HG02588 (cell line): Measurements from ENCODE around the gene ITPR1.
"Not testable (repeated sequence)": the region's sequence is repeated elsewhere in the genome, so short reads cannot be mapped to it uniquely, and the experiment has no call there.

Experiments used
- ATAC-seq: cut with Tn5 transposase; IDR thresholded peaks from one replicate; pipeline ENCODE4 v1.9.1; 2021; ENCODE audit warnings: mild to moderate bottlenecking, moderate library complexity; ENCODE audit not compliant: unreplicated experiment

The ITPR1 gene

DNA sequence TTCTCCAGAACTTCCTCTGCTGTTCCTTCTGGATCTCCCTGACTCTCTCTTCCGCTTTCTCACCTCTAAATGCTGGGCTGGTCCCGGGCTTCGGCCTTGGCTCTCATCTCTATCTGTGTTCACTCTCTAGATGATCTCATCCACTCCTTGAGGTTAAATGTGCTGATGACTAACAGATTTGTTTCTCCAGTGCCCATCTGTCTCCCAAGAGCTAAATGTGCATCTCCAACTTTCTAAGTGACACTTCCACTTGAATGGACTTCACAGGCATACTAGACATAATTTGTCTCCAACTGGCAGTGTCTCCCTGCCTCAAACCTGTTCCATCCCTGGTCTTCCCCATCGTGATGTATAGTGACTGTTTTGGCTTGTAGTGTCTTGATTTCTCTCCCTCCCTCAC, 95.3 kb downstream of the ITPR1 start:
- ATAC-seq, result no peak

DNA sequence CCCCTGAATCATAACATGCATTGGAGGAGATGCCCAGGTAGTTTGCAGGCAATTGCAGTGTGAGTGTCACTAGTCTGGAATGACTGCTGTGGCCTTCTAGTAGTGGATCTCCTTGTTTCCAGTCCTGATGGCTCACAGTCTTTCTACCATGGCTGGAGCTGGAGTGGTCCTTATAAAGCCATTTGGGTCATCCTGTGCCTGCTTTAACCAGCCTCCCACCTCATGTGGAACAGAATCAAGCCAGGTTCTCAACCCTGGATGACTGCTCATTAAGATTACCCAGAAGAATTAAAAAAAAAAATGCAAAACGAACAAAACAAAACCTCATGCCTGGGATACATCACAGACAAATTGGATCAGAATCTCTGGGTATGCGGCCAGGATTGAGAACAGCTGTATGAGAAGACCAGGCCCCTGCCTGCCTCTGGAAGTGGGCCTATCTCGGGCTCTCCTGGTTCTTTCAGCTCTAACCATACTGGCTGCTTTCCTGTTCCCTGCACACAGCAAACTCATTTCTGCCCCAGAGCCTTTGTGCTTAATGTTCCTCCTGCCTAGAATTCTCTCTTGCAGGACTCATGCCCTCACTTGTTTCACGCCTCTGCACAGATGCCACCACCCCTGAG, 96.4 kb downstream of the ITPR1 start:
- no peak for ATAC-seq

DNA sequence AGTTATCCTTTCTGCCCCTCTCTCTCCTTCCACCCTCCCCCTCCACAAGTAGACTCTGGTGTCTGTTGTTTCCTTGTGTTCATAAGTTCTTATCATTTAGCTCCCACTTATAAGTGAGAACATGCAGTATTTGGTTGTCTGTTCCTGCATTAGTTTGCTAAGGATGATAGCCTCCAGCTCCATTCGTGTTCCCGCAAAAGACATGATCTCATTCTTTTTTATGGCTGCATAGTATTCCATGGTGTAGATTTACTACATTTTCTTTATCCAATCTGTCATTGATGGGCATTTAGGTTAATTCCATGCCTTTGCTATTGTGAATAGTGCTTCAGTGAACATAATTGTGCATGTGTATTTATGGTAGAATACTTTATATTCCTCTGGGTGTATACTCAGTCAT, 97.7 kb downstream of the ITPR1 start:
- ATAC-seq, result not testable (repeated sequence)

DNA sequence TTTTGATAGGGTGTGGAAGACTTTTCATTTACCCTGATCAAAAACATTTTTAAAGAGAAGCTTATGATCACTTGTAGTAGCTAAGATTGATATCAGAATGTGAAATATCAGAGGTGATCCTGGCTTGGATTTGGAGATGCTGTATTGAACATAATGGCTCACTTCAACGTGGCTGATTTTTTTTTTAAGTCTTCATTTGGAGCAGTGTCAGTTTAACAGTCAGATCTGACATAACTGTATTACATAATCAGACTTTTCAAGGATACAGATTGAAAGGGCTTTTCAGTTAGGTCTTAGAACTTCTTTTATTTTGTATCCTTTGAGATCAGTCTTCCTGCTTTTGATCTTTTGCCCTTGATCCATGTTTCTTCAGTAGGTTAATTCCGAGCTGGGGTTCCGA, 98.5 kb downstream of the ITPR1 start:
- no peak for ATAC-seq

DNA sequence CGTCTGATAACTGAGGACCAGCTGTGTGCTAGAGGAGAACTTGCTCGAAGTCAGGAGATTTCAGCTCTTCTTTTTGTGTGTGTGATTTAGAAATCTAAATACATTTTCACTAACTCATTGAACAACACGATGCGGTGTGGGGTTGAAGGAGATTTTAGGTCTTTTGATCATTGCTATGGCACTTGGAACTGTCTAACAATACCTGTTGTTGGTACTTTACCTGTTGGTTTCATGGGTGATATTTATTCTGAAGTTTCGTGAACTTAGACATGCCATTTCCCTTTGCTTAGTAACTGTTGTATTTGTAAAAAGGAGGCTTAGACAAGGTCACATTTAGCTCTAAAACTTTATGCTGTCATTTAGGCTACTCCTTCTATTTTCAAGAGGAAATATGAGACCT, 99.9 kb downstream of the ITPR1 start:
- no peak for ATAC-seq

DNA sequence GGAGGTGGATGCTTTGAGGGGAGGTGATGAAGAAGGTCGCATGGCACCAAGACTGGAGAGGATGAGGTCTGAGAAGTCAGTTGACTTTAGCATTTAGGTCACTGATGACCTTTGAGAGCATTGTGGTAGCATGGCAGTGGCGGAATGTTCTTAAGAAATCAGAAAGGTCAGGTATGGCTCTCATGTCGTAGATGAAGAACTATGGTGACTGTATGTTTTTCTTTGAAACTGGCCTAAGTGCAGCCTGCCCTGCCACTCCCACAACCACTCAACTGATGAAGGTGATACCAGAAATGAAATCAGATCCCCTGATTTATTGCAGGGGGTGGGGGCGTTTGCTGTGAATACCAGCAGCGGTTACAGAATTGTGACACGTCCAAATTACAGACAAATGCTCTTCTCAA, 102.6 kb downstream of the ITPR1 start:
- no peak for ATAC-seq

DNA sequence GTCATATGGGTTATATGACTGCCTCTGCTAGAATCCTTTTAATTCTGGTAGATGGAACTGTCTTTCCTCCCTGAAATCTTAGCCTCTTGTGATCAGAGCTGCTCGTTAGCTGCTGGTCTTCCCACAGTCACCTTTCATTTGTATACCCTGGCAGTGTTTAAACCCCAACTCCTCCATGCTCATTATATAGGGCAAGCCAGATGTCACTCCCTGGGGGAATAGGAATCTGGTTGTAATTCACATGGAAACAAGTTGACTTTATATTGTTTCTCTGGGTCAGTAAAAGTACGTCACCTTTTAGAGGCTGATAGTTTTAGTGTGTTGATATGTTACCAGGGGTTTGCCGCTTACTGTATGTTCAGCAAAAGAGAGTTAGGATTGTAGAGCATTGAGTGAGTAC, 103.5 kb downstream of the ITPR1 start:
- ATAC-seq, result no peak

DNA sequence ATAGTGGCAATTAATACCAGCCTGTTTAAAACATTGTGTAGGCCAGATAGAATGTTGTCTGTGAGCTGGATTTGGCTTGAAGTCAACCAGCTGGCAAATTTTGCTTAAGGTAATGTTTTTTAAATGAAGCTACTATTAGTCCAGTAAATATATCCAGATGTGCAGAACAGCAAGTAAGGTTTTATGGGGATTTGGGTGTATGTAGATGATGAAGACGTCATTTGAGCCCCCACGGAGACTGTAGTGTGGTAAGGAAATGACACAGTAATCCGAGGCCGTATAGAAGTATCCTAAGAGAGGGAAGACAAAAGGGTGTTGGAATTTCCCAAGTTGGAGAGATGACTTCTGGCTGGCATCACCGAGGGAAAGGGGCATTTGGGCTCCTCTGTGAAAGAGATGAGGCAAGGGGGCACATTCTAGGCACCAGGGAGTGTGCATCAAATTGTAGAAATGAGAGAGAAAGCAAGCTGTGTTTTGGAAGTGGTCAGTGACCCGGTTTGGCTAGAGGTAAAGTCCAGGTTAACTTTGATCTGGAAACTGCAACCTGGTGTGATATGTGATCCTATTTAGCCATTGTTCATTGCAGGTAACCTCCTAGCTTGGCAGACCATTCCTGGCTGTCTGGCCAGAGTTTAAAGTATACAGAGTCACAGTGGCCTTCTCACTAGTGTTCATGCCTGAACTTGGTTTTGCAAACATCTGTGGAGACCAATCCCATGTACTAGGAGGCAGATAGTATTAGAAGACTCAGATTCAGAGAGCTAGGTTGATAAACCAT, 104.2 kb downstream of the ITPR1 start:
- no peak for ATAC-seq

DNA sequence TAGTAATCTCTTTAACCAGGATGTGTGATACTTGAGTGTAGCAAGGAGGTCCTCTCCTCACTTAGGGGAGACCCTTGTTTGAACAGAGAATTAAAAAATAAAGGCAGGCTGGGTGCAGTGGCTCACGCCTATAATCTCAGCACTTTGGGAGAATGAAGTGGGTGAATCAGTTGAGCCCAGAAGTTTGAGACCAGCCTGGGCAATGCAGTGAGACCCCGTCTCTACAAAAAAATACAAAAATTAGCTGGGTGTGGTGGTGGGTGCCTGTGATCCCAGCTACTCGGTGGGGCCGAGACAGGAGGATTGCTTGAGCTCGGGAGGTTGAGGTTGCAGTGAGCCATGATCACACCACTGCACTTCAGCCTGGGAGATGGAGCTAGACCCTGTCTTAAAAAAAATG, 105.1 kb downstream of the ITPR1 start:
- ATAC-seq, result not testable (repeated sequence)

DNA sequence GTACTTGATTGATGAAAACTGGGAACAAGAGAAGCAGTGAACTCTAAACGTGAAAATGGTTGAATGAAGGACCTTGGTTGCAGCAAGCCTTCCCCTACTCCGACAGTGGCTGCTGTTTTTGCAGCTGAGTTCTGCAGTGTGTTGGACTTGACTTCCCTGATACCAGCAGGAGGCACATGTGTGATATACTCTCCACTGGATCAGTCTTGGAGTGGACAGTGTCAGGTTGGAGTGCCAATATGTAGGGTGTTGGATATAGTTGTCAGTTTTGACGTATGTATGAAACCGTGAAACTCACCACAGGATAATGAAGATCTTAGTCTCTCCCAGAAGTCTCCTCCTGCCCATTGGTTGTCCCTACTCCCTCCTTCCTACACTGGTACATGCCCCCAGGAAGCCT, 106.5 kb downstream of the ITPR1 start:
- ATAC-seq, result no peak

DNA sequence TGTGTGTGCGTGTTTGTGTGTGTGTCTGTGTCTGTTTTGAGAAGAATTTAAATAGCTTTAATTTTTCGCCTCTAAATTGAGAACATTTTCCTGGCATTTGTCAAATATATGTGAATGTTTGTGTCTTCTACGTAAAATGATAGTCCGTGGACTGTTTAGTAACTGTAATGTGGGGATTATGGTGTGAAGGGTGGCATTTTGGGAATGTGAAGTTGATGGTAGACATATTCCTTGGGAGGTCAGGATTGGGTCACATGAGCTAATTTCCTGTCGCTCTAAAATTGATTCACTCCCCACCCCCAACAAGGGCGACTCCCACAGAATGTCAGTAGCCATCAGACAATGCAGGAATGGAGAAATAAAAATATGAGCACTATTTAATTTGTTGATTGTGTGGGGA, 107.3 kb downstream of the ITPR1 start:
- ATAC-seq, result no peak

DNA sequence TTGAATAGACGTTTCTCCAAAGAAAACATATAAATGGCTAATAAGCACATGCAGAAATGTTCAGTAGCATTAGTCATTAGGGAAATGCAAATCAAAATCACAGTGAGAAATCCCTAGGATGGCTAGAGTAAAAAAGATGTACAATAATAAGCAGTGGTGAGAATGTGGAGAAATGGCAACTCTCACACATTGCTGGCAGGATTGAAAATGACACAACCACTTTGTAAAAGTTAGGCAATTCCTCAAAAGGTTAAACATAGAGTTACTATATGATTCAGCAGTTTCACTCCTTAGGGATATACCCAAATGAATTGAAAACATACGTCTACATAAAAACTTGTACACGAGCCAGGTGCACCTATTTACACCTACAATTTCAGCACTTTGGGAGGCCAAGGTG, 108.7 kb downstream of the ITPR1 start:
- ATAC-seq, result no peak

DNA sequence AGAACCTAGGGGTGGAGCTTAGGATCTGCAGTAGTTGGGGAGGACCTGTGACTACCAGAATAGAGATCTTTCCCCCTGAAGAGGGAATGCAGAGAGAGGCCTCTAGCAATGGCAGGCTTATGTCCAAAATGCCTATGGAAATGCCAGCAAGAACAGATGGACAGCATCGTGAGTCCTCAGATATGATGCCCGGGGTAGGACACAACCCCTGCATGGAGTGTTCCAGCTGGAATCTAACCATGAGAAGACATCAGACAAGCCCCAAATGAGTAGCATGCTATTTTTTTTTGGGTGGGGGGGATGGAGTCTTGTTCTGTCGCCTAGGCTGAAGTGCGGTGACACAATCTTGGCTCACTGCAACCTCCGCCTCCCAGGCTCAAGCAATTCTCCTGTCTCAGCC, 111.5 kb downstream of the ITPR1 start:
- no peak for ATAC-seq

DNA sequence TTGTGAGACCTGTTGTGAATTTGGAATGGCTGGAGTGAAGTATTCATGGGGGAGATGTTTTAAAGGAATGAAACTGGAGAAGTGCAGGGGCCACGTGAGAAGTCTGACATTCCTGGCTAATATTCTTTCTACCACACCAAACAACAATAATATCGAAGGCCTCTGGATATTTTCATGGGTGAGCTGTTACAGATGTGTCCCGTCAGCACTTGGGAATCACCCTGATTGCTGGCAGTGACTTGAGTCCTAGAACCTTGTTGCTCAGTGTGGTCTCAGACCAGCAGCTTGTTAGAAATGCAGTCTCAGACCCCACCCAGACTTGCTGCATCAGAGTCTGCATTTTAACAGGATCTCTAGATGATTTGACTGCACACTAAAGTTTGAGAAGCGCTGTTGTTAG, 113.8 kb downstream of the ITPR1 start:
- ATAC-seq, result no peak

DNA sequence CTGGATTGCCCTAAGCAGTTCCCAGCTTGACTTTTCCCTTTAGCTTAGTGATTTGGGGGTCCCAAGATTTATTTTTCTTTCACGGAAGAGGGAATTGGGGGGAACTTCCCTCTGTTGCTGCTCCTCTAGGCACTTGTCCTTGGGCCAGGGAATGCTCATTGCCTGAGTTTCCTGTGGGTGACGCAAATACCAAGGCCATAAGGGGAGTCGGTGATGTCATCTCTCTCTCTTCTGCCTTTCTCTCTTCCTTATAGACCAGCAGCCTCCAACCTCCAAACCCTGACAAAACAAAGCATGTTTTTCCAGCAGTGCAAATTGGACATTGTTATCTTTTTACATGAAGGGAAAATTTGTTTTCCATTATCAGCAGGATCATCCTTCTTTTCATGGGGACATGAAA, 120.2 kb downstream of the ITPR1 start:
- ATAC-seq, result no peak

DNA sequence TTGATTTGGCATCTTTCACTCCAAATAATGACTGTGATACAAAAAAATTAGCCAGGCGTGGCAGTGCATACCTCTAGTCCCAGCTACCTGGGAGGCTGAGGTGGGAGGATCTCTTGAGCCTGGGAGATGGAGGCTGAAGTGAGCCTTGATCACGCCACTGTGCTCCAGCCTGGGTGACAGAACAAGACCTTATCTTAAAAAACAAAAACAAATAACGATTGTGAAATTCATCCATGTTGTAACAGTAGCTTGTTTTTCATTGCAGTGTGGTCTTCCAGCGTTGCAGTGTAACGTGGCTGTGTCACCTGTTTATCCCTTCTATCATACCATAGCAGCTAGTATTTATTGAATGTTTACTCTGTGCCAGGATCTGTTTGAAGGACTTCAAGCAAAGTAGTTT, 120.9 kb downstream of the ITPR1 start:
- ATAC-seq, result no peak

DNA sequence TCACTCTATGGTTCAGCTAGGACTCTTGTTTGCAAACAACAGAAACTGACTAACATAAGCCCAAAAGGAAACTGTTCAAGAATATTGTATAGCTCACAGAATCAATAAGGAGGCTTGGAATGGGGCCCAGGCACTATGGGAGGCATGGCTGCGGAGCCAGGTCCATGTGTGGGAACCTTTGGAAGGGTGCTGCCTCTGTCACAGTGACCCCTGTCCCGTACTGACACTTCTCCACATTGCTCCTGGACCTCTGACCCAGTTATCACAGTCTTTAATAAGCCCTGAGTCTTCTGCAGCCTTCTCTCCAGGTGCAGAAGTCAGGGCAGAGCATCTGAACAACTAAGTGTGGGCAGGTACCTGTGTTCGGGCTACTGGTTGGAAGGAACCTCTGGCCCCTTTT, 121.8 kb downstream of the ITPR1 start:
- ATAC-seq, result no peak

DNA sequence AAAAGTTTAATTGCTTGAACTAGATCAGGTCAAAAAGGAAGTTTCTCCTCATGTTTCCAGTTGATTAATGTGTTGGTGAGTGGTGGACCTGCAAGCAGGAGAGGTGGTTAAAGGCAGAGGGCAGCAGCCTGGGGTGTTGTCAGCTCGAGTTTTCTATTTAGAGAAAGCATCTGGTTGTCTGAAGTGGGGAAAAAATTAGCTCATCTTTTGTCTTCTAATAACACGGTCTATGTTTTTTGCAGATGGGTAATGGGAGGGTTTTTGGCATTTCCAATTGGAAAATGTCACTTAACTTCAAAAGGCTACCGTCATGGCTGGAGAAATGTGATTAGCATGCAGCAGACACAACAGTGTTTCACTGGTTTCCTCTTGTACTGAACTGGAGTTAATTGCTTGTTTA, 122.6 kb downstream of the ITPR1 start:
- ATAC-seq, result no peak

DNA sequence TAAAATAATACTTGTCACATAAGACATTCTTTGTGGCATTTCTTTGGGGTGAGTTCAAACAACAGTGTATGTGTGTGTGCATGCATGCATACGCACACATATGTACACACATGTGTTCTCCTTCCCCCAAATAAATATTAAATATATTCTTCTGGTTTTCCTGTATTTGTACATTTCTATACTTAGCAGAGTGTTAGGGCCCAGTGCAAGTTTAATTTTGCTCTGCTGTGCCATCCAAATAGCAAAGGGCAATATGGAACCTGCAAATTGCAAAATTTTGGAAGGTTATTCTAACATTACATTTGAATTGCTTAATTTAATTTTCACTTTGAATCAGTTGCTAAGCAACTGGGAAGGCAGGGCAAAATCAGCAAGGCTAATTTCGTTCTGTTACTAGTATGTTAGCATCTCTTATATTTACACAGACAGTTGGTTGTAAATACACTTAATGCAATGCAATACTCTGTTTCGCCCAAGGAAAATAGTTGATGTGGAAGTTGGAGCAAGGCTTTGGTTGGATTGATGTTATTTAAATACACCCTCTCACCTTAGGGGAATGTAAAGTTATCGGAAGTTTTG, 130.4 kb downstream of the ITPR1 start:
- ATAC-seq, result no peak

DNA sequence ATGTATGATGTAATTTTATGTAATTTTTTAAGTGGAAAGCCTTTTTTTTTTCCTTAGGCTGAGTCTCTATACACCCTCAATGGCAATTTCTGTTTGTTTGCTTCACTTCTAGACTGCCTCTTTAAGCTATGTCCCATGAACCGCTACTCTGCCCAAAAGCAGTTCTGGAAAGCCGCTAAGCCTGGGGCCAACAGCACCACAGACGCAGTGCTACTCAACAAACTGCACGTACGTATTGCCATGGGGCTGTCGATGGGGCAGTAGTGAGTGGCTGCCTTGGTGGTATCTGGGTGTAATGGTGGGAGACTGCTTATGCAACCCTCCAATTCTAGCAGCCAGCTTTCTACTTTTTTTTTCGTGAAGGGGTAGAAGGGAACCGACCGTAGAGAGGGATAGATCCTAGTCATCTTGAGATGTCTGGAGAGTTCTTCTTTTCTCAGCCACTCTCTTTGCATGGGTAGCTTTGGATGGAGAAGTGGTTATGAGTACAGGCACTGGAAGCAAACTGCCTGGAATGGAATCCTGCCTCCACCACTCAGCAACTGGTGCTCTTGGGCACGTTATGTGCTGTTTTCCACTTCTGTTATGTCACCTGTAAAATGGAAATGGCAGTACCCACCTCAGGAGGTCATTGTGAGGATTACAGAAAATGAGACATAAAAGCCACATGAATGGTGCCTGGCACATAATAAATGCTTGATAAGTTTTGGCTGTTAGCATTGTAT, 134.7 kb downstream of the ITPR1 start:
- ATAC-seq, result no peak

DNA sequence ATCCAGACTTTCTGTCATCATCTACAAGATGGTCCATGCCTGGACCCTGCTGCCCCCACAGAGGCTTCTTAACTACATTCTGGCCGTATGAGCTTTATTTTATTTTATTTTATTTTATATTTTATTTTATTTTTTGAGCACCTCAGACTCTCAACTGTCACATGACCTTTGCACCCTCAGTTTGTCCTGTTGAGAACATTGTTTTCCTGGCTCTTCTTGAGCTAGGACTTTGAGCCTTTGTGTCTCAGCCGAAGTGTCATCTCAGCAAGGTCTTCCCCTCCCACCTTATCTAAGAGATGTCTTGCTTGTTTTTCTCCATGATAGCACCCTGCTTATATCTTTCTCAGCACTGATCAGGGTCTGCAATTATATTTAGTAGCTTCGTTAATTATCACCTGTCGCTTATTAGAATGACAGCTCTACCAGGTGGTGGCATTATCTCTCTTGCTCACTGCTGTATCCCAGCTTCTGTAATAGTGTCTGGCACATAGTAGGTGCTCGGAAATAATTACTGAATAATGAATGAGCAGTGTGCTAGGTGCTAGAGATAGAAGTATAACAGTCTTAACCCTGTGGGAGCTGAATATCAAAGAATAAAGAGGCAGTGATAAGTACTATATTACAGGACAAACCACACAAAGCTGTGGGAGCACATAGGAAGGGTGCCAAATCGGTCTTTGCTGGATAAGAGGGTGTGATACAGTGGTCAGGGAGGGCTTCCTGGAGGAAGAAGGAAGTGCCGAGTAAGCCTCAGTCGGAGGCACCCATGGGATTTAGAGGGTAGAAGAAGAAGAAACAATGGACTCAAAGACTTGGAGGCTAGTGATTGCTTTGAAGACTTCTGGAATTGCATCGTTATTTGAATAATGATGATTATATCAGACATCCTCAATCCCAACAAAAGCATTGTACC, 136.2 kb downstream of the ITPR1 start:
- no peak for ATAC-seq
